Stromal cell of bone marrow (primary cell): ENCODE measurements around the gene ADCY1.

ENCODE experiments used
- DNase-seq: peaks from one replicate; pipeline ENCODE4 v3.0.0-alpha.2; 2012; ENCODE audit warnings: low read depth

ADCY1 gene

GRCh38 chr7:45625714-45626440, 51.7 kb downstream of the ADCY1 start:
- no peak for DNase-seq

GRCh38 chr7:45626441-45627430, 52.6 kb downstream of the ADCY1 start:
- no peak for DNase-seq

GRCh38 chr7:45627691-45628456, 53.7 kb downstream of the ADCY1 start:
- DNase-seq, result no peak

- no peak for DNase-seq
Measured at GRCh38 chr7:45631569-45631968, 57.4 kb downstream of the ADCY1 start.

GRCh38 chr7:45636733-45637132, 62.6 kb downstream of the ADCY1 start:
- no peak for DNase-seq

- DNase-seq, result no peak
Measured at GRCh38 chr7:45638916-45639315, 64.7 kb downstream of the ADCY1 start.

- no peak for DNase-seq
Measured at GRCh38 chr7:45642044-45642443, 67.9 kb downstream of the ADCY1 start.

GRCh38 chr7:45643630-45644029, 69.5 kb downstream of the ADCY1 start:
- DNase-seq, result no peak

- no peak for DNase-seq
Measured at GRCh38 chr7:45644237-45644636, 70.1 kb downstream of the ADCY1 start.

GRCh38 chr7:45645141-45645969, 71.2 kb downstream of the ADCY1 start:
- no peak for DNase-seq

GRCh38 chr7:45646207-45646821, 72.1 kb downstream of the ADCY1 start:
- no peak for DNase-seq

- DNase-seq, result no peak
Measured at GRCh38 chr7:45646996-45647825, 73.0 kb downstream of the ADCY1 start.

- no peak for DNase-seq
Measured at GRCh38 chr7:45647967-45648670, 74.0 kb downstream of the ADCY1 start.

- DNase-seq, result no peak
Measured at GRCh38 chr7:45648671-45648995, 74.5 kb downstream of the ADCY1 start.

- no peak for DNase-seq
Measured at GRCh38 chr7:45649560-45650346, 75.6 kb downstream of the ADCY1 start.

GRCh38 chr7:45650404-45651394, 76.5 kb downstream of the ADCY1 start:
- DNase-seq, result no peak

- no peak for DNase-seq
Measured at GRCh38 chr7:45651540-45651939, 77.4 kb downstream of the ADCY1 start.

GRCh38 chr7:45652630-45653029, 78.5 kb downstream of the ADCY1 start:
- no peak for DNase-seq
